ENCODE measurements around the gene PPT2.

PPT2 gene

DNA sequence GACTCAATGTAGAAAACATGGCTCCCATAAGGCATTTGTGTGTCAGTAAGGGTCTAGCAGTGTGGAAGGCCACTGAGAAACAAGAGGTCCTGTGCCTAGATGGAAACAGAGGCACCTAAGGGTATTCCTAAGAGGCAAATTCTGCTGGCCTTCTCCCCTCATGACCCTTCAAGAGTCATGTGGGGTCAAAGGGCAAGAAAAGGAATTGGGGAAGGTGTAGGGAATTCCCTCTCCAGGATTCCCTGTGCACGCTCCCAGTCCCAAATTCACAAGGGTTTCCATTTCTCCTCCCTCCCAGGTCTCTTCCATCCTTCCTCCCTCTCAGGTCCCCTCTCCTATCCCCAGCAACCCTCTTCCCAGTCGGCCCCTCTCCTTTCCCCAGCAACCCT lies 21.4 kb downstream of the PPT2 start:
- Histone ChIP-seq H3K4me3 (ENCODE audit: low read depth, low read length) (peak overlapping the region; percentile 96), H3K9me3 (no peaks in the 10 kb centered on the region), H3K27me3 (no peaks in the 10 kb centered on the region), H3K4me1 (no peaks in the 10 kb centered on the region), H3K36me3 (peaks cover 8% of the 10 kb centered on the region)
- no peak for DNase-seq
- TF ChIP-seq, protein P1, sequence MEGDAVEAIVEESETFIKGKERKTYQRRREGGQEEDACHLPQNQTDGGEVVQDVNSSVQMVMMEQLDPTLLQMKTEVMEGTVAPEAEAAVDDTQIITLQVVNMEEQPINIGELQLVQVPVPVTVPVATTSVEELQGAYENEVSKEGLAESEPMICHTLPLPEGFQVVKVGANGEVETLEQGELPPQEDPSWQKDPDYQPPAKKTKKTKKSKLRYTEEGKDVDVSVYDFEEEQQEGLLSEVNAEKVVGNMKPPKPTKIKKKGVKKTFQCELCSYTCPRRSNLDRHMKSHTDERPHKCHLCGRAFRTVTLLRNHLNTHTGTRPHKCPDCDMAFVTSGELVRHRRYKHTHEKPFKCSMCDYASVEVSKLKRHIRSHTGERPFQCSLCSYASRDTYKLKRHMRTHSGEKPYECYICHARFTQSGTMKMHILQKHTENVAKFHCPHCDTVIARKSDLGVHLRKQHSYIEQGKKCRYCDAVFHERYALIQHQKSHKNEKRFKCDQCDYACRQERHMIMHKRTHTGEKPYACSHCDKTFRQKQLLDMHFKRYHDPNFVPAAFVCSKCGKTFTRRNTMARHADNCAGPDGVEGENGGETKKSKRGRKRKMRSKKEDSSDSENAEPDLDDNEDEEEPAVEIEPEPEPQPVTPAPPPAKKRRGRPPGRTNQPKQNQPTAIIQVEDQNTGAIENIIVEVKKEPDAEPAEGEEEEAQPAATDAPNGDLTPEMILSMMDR (IDR thresholded peaks at IDR 0.05; ENCODE audit: low read depth, low read length) = no peak

DNA sequence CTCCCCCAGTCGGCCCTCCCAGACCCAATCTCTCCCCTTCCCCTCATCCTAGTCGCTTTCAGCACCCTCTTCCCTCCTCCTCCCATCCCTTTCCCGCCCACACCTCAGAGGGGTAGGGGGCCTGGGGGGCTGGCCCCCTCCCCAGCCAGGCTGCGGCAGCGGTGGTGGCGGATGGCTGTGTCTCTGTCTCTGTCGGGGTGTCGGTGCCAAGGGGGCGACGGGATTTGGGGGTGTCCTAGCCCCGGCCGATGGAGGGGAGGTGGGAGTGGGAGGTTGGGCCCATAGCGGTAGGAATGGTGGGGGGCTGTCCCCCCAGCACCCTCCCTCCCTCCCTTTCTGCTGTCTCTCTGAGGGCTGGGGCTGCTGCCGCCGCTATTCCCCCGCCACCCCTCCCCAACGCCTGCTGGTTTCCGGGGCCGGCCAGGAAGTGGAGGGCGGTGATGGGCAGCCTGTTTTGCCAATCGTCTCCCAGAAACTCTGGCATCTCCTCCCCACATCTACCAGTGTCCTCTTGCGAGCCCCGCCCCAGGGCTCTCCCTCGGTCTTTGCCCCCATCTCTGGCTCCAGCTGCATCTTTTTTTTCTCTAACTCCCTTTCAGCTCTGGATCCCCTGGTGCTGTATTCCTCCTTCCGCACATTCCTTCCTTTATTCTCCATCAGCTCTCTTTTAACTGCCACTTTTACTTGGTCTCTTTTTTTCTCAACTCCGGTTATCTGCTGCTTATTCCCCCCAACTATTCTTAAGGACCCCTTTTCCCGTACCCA lies 22.0 kb downstream of the PPT2 start, which contains the start of gene AGPAT1:
TSS of gene AGPAT1 (minus strand) at position 374 of the 765 bp plus-strand sequence. CDS start 4,588 bp downstream, outside the sequence.
- Histone ChIP-seq H3K36me3 (peaks cover 2% of the 10 kb centered on the region), H3K9me3 (no peaks in the 10 kb centered on the region), H3K4me3 (ENCODE audit: low read depth, low read length) (peak within 1 kb of the TSS; percentile 96), H3K4me1 (no peaks in the 10 kb centered on the region), H3K27me3 (no peaks in the 10 kb centered on the region)
- DNase-seq = peak; percentile 97
- TF ChIP-seq, protein P1 (IDR thresholded peaks at IDR 0.05; ENCODE audit: low read depth, low read length) = no peak

DNA sequence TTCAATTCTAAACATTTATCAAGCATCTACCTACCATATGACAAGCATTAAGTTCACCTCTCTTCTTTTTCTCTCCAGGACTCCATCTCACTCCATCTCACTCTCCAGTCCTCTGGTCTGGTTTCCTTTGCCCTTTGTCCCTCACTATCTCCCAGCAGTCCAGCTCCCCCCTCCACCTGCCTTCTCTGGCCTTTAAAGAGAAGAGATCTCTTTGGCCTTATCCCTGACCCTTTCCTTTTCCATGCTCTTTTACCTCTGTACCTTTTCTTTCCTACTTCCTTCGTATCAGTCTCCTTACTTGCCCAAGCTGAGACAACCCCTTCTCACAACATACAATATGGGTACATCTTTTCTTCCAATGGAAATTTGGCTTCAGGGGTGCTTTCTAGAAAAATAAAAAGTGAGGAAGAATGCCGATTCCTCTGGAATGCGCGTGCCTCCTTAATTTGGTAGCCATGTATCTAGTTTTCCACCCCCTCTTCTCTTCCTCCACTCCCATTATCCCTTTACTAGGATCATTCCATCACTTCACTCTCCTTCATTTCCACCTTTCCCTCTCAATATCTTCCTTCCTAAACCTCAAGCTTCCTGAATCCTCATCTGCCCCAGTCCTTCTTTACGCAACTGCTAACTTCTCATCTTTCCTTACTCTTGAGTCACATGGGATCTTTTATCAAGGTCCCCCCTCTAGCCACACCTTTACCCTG lies 22.7 kb downstream of the PPT2 start:
- no peaks in the 10 kb centered on the region for H3K4me1 ChIP-seq
- DNase-seq = no peak
- TF ChIP-seq, protein P1 (IDR thresholded peaks at IDR 0.05; ENCODE audit: low read depth, low read length) = no peak

DNA sequence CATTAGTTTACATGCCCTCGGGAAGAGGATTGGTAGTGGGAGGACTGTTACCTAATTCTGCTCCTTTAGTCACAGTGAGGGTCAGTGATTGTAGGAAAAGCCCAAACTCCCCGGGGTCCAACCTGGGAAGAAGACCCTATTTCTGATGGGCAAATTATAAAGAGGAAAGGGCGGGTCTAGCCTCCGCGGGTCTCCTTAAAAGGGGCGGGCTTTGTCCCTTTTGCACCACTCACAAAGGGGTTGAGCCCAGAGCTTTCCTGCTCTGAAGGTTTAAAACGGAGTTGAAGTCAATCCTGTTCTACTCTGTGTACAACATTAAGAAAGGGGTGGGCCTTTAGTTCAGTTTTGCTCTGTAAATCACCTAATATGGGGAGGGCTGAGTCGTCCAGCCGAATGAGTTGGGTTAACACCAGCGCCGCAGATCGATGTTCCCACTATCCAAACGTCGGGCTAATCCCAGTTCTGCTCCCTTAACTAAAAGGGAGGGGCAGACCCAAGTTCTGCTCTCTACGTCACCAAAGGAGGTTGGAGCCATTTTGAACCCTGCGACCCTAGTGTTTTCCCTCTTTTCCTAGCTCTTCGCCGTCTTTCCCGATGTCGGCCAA lies 23.3 kb downstream of the PPT2 start:
- Histone ChIP-seq H3K27me3 (no peaks in the 10 kb centered on the region), H3K4me3 (ENCODE audit: low read depth, low read length) (peak overlapping the region; percentile 96), H3K36me3 (no peaks in the 10 kb centered on the region), H3K4me1 (no peaks in the 10 kb centered on the region), H3K9me3 (no peaks in the 10 kb centered on the region)
- TF ChIP-seq, protein P1 (IDR thresholded peaks at IDR 0.05; ENCODE audit: low read depth, low read length) = no peak
- DNase-seq = peak; percentile 69

More for the DNA sequence above, 22.7 kb downstream of the PPT2 start:
- H3K9me3 ChIP-seq = no peaks in the 10 kb centered on the region
- no peaks in the 10 kb centered on the region for H3K36me3 ChIP-seq
- peak overlapping the region; percentile 96 for H3K4me3 ChIP-seq (ENCODE audit: low read depth, low read length)
- no peaks in the 10 kb centered on the region for H3K27me3 ChIP-seq

DNA sequence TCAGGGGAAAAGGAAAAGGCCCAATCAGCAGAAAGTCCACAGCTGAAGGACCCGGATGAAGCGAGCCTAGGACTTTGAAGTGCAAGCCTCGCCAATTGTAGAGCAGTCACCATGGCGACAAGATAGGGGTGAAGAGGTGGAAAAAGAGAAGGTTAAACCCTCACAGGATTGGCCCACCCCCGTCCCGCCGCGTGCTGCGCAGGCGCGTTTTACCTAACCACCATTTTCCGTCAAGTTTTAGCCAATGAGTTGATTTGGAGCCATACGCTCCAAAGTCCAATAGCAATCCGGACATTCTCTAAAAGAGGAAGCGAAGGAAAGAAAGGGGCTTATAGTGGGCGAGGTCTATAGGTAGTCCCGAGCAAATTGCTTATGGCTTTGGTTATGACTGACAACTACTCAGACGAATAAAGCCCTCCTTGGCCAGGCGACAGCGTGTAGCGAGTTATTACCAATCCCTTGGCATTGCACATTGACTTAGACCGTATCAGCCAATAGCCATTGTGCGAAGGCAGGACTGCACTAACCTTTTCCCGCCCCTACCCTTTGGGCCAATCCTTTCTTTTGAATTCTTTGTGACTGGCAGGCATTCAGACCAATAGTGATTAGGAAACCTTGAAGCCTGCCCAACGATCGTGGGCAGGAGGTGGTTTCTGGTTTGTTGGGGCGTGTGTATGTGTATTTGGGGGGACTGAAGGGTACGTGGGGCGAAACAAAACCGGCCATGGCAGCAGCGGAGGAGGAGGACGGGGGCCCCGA lies 24.0 kb downstream of the PPT2 start, which contains the start of gene RNF5:
TSS of gene RNF5 (plus strand) at position 618 of the 759 bp plus-strand sequence. CDS start at position 725, 107 bp downstream.
- no peaks in the 10 kb centered on the region for H3K9me3 ChIP-seq
- TF ChIP-seq, protein P1 (IDR thresholded peaks at IDR 0.05; ENCODE audit: low read depth, low read length) = no peak
- H3K4me3 ChIP-seq (ENCODE audit: low read depth, low read length) = peak within 1 kb of the TSS; percentile 96
- H3K36me3 ChIP-seq = no peaks in the 10 kb centered on the region
- peak; percentile 97 for DNase-seq
- H3K4me1 ChIP-seq = no peaks in the 10 kb centered on the region
- H3K27me3 ChIP-seq = no peaks in the 10 kb centered on the region

Measured in BE2C (cell line).